Lung (tissue), 12 donors: Measurements from ENCODE around the gene ZBP1. TPM values are rescaled to one million over a fixed set of nuclear protein-coding genes. Genes with fewer than 3 reads are reported as not detected.

Source experiments
- ATAC-seq: fragments of 200-7000 bp; cut with Tn5 transposase; one replicate; pipeline ENCODE4 v1.9.1; 2020; ENCODE audit warnings: moderate number of reproducible peaks; ENCODE audit not compliant: insufficient read depth, low FRiP score
- DNase-seq, 3 donors: peaks; one replicate each; pipeline ENCODE4 v3.0.0-alpha.2; 2013 to 2017
- H3K27ac ChIP-seq, 2 donors: one replicate each; pipeline ENCODE4 v1.5.1; 2013; ENCODE audit warnings: mild to moderate bottlenecking in 2 of 2, moderate library complexity in 2 of 2, control low read depth in 1 of 2, inconsistent platforms in 1 of 2, low read depth in 1 of 2, low read length in 1 of 2
- H3K27me3 ChIP-seq, 3 donors: one replicate each; pipeline ENCODE4 v1.5.1; 2013; ENCODE audit warnings: low read length in 2 of 3; ENCODE audit not compliant: control insufficient read depth in 3 of 3, insufficient read depth in 3 of 3
- H3K36me3 ChIP-seq, 4 donors: one replicate each; pipeline ENCODE4 v1.5.1; 2013; ENCODE audit warnings: low read length in 4 of 4, mild to moderate bottlenecking in 1 of 4, moderate library complexity in 1 of 4; ENCODE audit not compliant: control insufficient read depth in 4 of 4, insufficient read depth in 4 of 4
- H3K4me1 ChIP-seq, 5 donors: one replicate each; pipeline ENCODE4 v1.5.1; 2013; ENCODE audit warnings: low read length in 5 of 5, mild to moderate bottlenecking in 2 of 5, moderate library complexity in 1 of 5; ENCODE audit not compliant: control insufficient read depth in 5 of 5, insufficient read depth in 5 of 5
- H3K4me3 ChIP-seq: one replicate; pipeline ENCODE4 v1.5.1; 2013; ENCODE audit warnings: mild to moderate bottlenecking, control low read depth, moderate library complexity
- H3K9ac ChIP-seq, 2 donors: one replicate each; pipeline ENCODE4 v1.5.1; 2013; ENCODE audit warnings: low read length in 2 of 2, control low read depth in 1 of 2; ENCODE audit not compliant: insufficient read depth in 1 of 2
- H3K9me3 ChIP-seq, 4 donors: one replicate each; pipeline ENCODE4 v1.5.1; 2013; ENCODE audit warnings: low read length in 3 of 4, mild to moderate bottlenecking in 1 of 4, moderate library complexity in 1 of 4; ENCODE audit not compliant: control insufficient read depth in 4 of 4, insufficient read depth in 3 of 4
- WGBS, 2 donors: extraction: QIAGEN DNeasy Blood & Tissue Kit; methylation state at CpG; one replicate each; pipeline ENCODE4 v1.1.7; 2013; 5-methylcytosine and 5-hydroxymethylcytosine counted together
- polyA plus RNA-seq, 2 donors: library from polyadenylated mRNA; stranded (reverse); fragments of 200-250 nt; gene quantifications; one replicate each; pipeline ENCODE4 v1.2.1, GENCODE V29; 2013
- total RNA-seq, 2 donors: library from RNA; depleted of rRNA in 1 of 2; stranded (reverse); fragments of >200 nt in 1 of 2; gene quantifications; one replicate each; pipeline ENCODE4 v1.2.1, GENCODE V29; 2014 to 2021
- TF ChIP-seq, protein P1 (sequence below): IDR thresholded peaks from 2 replicates; pipeline ENCODE4 v1.5.1; 2012; ENCODE audit warnings: mild to moderate bottlenecking; ENCODE audit errors: control extremely low read depth, extremely low read depth
- donor health status: control.
- donor health status: control.
- donor health status: Bipolar disorder and iron deficiency.
- donor health status: healthy.
- donor health status: DM: yes; HTN: yes; CAD: no.

Gene ZBP1
- total and polyA plus RNA-seq, 4 donors = 1.3 to 5.3 (median 2.5) TPM

DNA sequence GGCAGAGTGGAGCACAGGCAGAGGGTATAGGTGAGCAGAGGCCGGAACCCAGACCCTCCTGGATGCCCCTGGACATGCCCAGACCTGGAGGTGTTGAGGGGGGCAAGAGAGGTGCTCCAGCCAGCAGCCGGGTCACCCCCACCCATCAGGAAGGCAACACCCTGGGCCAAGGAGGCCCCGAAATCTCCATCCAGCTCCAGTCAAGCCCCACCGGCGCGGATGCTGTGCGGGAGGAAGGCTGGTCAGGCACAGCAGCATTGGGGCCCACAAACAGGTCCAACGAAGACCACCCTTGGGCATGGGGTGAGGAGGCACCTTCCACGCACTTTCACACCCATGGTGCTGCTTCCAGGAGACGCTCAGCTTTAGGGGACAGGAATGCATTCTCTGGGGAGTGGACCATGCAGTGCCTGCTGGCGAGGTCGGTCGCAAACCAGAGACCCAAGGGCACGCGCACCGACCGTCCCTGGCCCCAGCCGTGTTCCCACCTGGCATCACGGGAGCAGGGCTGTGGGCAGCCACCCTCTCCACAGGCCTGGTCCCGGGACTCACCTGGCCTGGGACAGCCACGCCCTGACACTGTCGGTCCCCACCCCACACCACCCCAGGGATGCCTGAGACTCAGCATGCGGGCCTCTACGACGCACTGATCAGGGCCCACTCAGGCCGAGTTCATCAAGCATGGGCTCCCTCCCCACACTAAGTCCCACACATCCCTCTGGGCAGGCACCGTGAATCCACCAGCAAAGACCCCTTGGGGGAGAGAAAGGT lies 43.6 kb upstream of the ZBP1 start:
- DNase-seq (no peak), ATAC-seq (no peak)

DNA sequence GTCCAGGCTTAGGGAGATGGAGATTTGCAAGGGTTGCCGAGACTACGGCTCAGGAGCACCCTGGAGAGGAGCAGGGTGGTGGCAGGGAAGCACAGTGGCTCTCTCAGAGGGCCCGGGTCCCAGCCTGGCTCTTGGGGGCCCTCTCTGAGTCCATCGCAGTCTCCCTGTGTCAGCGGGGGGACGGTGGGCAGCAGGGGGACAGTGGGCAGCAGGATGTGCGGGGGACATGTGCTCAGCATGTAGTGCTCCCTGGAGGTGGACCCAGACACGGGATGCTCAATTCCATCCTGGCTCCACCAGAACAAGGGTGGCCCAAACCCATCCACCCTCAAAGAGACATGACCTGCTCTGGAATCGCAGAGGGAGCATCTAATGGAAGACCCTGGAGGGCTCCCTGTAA lies 43.0 kb upstream of the ZBP1 start:
- Histone ChIP-seq H3K36me3 (peaks cover 3 to 11% (median 9%) of the 10 kb centered on the region in 4 donors), H3K27me3 (no peaks in the 10 kb centered on the region), H3K4me1 (peaks cover 0 to 23% (median 7%) of the 10 kb centered on the region in 5 donors), H3K9ac (no peak overlapping the region), H3K27ac (no peak overlapping the region), H3K9me3 (no peaks in the 10 kb centered on the region), H3K4me3 (no peak overlapping the region)
- no peak for DNase-seq
- no peak for ATAC-seq
- 94 to 96% methylated on average over 9 of the region's 9 CpGs for WGBS, 2 donors
- TF ChIP-seq, protein P1, sequence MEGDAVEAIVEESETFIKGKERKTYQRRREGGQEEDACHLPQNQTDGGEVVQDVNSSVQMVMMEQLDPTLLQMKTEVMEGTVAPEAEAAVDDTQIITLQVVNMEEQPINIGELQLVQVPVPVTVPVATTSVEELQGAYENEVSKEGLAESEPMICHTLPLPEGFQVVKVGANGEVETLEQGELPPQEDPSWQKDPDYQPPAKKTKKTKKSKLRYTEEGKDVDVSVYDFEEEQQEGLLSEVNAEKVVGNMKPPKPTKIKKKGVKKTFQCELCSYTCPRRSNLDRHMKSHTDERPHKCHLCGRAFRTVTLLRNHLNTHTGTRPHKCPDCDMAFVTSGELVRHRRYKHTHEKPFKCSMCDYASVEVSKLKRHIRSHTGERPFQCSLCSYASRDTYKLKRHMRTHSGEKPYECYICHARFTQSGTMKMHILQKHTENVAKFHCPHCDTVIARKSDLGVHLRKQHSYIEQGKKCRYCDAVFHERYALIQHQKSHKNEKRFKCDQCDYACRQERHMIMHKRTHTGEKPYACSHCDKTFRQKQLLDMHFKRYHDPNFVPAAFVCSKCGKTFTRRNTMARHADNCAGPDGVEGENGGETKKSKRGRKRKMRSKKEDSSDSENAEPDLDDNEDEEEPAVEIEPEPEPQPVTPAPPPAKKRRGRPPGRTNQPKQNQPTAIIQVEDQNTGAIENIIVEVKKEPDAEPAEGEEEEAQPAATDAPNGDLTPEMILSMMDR = no peak

More for the DNA sequence above, 43.6 kb upstream of the ZBP1 start:
- Histone ChIP-seq H3K4me3 (no peak overlapping the region), H3K9ac (no peak overlapping the region), H3K27ac (no peak overlapping the region), H3K36me3 (peaks cover 0 to 6% (median 5%) of the 10 kb centered on the region in 4 donors), H3K27me3 (no peaks in the 10 kb centered on the region), H3K9me3 (no peaks in the 10 kb centered on the region), H3K4me1 (peaks cover 0 to 28% (median 10%) of the 10 kb centered on the region in 5 donors)
- 95 to 96% methylated on average over 27 of the region's 27 CpGs for WGBS, 2 donors
- TF ChIP-seq, protein P1 = no peak

DNA sequence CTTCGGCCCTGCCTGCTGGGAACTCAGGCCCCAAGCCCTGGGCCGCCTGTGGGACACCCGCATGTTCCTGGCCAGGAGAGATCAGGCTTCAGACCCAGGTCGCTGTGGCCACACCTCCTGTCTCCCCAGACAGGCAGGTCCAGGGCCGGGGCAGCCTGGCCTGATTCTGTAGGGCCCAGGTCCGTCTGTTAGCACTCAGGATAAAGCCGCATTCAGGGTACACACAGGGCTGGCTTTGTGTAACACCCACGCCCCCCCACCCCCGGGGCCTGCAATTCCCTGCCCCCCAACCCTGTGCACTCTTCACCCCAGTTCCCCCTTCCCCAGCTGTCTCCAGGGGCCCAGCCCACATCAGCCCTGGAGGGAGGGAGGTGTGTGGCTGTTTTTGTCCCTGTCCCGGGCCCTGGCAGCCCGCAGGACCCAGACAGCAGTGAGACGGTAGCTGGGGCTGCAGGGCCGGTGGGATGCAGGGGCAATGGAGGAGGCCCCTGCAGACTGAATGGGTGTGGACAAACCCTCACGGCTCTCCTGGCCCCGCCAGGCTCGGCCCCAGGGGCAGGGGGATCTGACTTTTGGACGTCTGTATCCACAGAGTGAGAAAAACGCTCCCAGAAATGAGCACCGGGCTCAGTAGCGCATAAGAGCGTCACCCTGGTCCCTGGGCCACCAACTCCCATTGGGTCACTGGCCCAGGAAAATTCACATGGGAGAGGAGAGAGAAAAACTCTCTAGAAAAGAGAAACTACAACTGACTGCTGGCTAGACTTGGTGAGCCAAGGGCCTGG lies 42.4 kb upstream of the ZBP1 start:
- Histone ChIP-seq H3K4me1 (peaks cover 0 to 17% (median 7%) of the 10 kb centered on the region in 5 donors), H3K27ac (no peak overlapping the region), H3K4me3 (no peak overlapping the region), H3K9ac (no peak overlapping the region), H3K9me3 (no peaks in the 10 kb centered on the region), H3K36me3 (peaks cover 3 to 14% (median 11%) of the 10 kb centered on the region in 4 donors), H3K27me3 (no peaks in the 10 kb centered on the region)
- TF ChIP-seq, protein P1 = no peak
- peak in 1 of 3 donors; percentile 22 for DNase-seq
- WGBS, 2 donors = 87 to 91% methylated on average over 21 of the region's 21 CpGs
- no peak for ATAC-seq
